ENCODE results near the gene ITGA11. TPM values are rescaled to one million over a fixed set of nuclear protein-coding genes. Genes with fewer than 3 reads are reported as not detected.
A peak's percentile ranks its signal among the peaks of the same experiment; 100 is the strongest.

Gene ITGA11
- total and polyA plus RNA-seq, 2 of the 13 experiments (the other 11 are each of a cell fraction or from before 2014, with no cell fraction given), result not detected

DNA sequence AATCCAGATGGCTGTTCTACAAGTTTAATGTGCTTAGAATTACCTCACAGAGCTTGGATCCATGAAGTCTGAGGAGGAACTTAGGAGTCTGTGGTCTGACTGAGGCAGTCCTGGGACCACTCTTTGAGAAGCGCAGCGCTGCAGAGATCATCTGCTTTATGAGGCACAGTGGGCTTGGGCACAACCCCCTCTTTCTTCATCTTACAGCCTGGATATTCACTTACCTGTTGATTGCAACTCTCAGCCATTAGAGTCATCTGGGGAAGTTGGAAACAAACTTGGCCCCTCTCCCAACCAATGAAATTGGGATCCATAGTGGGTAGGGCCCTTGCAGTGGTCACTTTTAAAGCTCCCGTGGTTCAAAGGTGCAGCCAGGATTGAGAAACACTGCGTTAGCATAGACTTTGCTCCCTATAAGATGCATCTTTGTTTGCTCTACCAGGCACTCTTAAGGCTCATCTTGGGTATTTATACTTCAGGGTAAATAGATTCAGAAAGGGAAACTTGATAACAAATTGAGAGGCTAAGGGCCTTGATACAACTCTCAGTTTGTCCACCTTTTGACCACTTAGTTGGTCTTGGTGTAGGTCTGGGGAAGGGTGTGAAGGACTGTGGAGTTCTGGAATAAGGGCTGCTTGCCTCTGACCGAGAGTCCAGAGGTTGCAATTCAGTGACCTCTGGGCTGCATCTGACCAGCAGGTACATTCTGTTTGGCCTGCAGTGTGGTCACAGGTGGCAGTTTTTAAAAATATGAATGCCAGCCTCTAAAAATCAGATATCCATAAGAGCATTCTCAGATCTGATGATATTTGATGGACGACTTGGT is 131.6 kb downstream of the ITGA11 start (continued):
- TF ChIP-seq, protein P1, sequence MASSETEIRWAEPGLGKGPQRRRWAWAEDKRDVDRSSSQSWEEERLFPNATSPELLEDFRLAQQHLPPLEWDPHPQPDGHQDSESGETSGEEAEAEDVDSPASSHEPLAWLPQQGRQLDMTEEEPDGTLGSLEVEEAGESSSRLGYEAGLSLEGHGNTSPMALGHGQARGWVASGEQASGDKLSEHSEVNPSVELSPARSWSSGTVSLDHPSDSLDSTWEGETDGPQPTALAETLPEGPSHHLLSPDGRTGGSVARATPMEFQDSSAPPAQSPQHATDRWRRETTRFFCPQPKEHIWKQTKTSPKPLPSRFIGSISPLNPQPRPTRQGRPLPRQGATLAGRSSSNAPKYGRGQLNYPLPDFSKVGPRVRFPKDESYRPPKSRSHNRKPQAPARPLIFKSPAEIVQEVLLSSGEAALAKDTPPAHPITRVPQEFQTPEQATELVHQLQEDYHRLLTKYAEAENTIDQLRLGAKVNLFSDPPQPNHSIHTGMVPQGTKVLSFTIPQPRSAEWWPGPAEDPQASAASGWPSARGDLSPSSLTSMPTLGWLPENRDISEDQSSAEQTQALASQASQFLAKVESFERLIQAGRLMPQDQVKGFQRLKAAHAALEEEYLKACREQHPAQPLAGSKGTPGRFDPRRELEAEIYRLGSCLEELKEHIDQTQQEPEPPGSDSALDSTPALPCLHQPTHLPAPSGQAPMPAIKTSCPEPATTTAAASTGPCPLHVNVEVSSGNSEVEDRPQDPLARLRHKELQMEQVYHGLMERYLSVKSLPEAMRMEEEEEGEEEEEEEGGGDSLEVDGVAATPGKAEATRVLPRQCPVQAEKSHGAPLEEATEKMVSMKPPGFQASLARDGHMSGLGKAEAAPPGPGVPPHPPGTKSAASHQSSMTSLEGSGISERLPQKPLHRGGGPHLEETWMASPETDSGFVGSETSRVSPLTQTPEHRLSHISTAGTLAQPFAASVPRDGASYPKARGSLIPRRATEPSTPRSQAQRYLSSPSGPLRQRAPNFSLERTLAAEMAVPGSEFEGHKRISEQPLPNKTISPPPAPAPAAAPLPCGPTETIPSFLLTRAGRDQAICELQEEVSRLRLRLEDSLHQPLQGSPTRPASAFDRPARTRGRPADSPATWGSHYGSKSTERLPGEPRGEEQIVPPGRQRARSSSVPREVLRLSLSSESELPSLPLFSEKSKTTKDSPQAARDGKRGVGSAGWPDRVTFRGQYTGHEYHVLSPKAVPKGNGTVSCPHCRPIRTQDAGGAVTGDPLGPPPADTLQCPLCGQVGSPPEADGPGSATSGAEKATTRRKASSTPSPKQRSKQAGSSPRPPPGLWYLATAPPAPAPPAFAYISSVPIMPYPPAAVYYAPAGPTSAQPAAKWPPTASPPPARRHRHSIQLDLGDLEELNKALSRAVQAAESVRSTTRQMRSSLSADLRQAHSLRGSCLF (CRISPR knock-in tag; IDR thresholded peaks at IDR 0.05; ENCODE audit: borderline replicate concordance), result no peak
- no peak for TF ChIP-seq RARG (CRISPR knock-in tag; IDR thresholded peaks at IDR 0.05; ENCODE audit: low read depth)
- TF ChIP-seq, protein P2, sequence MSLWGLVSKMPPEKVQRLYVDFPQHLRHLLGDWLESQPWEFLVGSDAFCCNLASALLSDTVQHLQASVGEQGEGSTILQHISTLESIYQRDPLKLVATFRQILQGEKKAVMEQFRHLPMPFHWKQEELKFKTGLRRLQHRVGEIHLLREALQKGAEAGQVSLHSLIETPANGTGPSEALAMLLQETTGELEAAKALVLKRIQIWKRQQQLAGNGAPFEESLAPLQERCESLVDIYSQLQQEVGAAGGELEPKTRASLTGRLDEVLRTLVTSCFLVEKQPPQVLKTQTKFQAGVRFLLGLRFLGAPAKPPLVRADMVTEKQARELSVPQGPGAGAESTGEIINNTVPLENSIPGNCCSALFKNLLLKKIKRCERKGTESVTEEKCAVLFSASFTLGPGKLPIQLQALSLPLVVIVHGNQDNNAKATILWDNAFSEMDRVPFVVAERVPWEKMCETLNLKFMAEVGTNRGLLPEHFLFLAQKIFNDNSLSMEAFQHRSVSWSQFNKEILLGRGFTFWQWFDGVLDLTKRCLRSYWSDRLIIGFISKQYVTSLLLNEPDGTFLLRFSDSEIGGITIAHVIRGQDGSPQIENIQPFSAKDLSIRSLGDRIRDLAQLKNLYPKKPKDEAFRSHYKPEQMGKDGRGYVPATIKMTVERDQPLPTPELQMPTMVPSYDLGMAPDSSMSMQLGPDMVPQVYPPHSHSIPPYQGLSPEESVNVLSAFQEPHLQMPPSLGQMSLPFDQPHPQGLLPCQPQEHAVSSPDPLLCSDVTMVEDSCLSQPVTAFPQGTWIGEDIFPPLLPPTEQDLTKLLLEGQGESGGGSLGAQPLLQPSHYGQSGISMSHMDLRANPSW (CRISPR knock-in tag; IDR thresholded peaks at IDR 0.05; ENCODE audit: borderline replicate concordance), result no peak
- no peak for TF ChIP-seq RAD21 (CRISPR knock-in tag; IDR thresholded peaks at IDR 0.05)
- TF ChIP-seq ZSCAN29 (CRISPR knock-in tag; conservative IDR thresholded peaks at IDR 0.05), result no peak
- TF ChIP-seq, protein P3, sequence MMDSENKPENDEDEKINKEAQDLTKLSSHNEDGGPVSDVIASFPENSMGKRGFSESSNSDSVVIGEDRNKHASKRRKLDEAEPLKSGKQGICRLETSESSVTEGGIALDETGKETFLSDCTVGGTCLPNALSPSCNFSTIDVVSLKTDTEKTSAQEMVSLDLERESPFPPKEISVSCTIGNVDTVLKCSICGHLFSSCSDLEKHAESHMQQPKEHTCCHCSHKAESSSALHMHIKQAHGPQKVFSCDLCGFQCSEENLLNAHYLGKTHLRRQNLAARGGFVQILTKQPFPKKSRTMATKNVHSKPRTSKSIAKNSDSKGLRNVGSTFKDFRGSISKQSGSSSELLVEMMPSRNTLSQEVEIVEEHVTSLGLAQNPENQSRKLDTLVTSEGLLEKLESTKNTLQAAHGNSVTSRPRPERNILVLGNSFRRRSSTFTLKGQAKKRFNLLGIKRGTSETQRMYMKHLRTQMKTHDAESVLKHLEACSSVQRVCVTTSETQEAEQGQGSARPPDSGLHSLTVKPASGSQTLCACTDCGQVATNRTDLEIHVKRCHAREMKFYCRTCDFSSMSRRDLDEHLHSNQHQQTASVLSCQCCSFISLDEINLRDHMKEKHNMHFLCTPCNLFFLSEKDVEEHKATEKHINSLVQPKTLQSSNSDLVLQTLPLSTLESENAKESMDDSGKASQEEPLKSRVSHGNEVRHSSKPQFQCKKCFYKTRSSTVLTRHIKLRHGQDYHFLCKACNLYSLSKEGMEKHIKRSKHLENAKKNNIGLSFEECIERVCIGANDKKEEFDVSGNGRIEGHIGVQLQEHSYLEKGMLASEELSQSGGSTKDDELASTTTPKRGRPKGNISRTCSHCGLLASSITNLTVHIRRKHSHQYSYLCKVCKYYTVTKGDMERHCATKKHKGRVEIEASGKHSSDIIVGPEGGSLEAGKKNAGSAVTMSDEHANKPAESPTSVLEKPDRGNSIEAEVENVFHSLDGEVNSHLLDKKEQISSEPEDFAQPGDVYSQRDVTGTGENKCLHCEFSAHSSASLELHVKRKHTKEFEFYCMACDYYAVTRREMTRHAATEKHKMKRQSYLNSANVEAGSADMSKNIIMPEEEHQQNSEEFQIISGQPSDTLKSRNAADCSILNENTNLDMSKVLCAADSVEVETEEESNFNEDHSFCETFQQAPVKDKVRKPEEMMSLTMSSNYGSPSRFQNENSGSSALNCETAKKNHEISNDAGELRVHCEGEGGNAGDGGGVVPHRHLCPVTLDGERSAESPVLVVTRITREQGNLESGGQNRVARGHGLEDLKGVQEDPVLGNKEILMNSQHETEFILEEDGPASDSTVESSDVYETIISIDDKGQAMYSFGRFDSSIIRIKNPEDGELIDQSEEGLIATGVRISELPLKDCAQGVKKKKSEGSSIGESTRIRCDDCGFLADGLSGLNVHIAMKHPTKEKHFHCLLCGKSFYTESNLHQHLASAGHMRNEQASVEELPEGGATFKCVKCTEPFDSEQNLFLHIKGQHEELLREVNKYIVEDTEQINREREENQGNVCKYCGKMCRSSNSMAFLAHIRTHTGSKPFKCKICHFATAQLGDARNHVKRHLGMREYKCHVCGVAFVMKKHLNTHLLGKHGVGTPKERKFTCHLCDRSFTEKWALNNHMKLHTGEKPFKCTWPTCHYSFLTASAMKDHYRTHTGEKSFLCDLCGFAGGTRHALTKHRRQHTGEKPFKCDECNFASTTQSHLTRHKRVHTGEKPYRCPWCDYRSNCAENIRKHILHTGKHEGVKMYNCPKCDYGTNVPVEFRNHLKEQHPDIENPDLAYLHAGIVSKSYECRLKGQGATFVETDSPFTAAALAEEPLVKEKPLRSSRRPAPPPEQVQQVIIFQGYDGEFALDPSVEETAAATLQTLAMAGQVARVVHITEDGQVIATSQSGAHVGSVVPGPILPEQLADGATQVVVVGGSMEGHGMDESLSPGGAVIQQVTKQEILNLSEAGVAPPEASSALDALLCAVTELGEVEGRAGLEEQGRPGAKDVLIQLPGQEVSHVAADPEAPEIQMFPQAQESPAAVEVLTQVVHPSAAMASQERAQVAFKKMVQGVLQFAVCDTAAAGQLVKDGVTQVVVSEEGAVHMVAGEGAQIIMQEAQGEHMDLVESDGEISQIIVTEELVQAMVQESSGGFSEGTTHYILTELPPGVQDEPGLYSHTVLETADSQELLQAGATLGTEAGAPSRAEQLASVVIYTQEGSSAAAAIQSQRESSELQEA (CRISPR knock-in tag; IDR thresholded peaks at IDR 0.05; ENCODE audit: not compliant biosample characterization), result no peak
- TF ChIP-seq YEATS2 (CRISPR knock-in tag; IDR thresholded peaks at IDR 0.05; ENCODE audit: borderline replicate concordance), result no peak
- TF ChIP-seq HDAC6 (IDR thresholded peaks at IDR 0.05; ENCODE audit: low read depth, low read length), result no peak
- no peak for TF ChIP-seq SP4 (CRISPR knock-in tag; IDR thresholded peaks at IDR 0.05)
- TF ChIP-seq LCORL (IDR thresholded peaks at IDR 0.05), result no peak
- TF ChIP-seq LCORL (CRISPR knock-in tag; IDR thresholded peaks at IDR 0.05), result no peak
- TF ChIP-seq NR2F6 (IDR thresholded peaks at IDR 0.05), result peak; percentile 44; the same call in 1 of the 2 replicates
- TF ChIP-seq NR2F6 (CRISPR knock-in tag; IDR thresholded peaks at IDR 0.05), result no peak
